WI38 (cell line): Measurements from ENCODE around the gene CUEDC1.

Experiments
- H3K4me3 ChIP-seq: 2 replicates; pipeline ENCODE4 v1.5.1; 2011; ENCODE audit warnings: low read depth, mild to moderate bottlenecking, control low read depth, low read length
- CTCF ChIP-seq: IDR thresholded peaks from 2 replicates; pipeline ENCODE4 v1.5.1; 2012; ENCODE audit warnings: low read depth, mild to moderate bottlenecking, control low read depth, low read length

Gene CUEDC1

GRCh38 chr17:57947369-57947768 is 7.8 kb downstream of the CUEDC1 start:
- H3K4me3 ChIP-seq = peak overlapping the region; percentile 53
- TF ChIP-seq CTCF = no peak

GRCh38 chr17:57946798-57947358 is 8.3 kb downstream of the CUEDC1 start:
- peak overlapping the region; percentile 53 for H3K4me3 ChIP-seq
- TF ChIP-seq CTCF = no peak

- no peak for TF ChIP-seq CTCF
- peak overlapping the region; percentile 53 for H3K4me3 ChIP-seq
Observed at GRCh38 chr17:57945996-57946797, 9.0 kb downstream of the CUEDC1 start.

- H3K4me3 ChIP-seq = no peak overlapping the region
- no peak for TF ChIP-seq CTCF
Observed at GRCh38 chr17:57944908-57945307, 10.3 kb downstream of the CUEDC1 start.

GRCh38 chr17:57943645-57944044 is 11.6 kb downstream of the CUEDC1 start:
- H3K4me3 ChIP-seq = no peak overlapping the region
- TF ChIP-seq CTCF = no peak

GRCh38 chr17:57943140-57943539 is 12.1 kb downstream of the CUEDC1 start:
- no peak for TF ChIP-seq CTCF
- no peak overlapping the region for H3K4me3 ChIP-seq

GRCh38 chr17:57941384-57942370 is 13.5 kb downstream of the CUEDC1 start:
- no peak for TF ChIP-seq CTCF
- H3K4me3 ChIP-seq = no peak overlapping the region
